ENCODE measurements around the gene DHRS7. TPM values are rescaled to one million over a fixed set of nuclear protein-coding genes. Genes with fewer than 3 reads are reported as not detected.

DHRS7 gene
- total RNA-seq, 1 experiment from 2014 or later: 27.7 TPM

- TF ChIP-seq, protein P1, sequence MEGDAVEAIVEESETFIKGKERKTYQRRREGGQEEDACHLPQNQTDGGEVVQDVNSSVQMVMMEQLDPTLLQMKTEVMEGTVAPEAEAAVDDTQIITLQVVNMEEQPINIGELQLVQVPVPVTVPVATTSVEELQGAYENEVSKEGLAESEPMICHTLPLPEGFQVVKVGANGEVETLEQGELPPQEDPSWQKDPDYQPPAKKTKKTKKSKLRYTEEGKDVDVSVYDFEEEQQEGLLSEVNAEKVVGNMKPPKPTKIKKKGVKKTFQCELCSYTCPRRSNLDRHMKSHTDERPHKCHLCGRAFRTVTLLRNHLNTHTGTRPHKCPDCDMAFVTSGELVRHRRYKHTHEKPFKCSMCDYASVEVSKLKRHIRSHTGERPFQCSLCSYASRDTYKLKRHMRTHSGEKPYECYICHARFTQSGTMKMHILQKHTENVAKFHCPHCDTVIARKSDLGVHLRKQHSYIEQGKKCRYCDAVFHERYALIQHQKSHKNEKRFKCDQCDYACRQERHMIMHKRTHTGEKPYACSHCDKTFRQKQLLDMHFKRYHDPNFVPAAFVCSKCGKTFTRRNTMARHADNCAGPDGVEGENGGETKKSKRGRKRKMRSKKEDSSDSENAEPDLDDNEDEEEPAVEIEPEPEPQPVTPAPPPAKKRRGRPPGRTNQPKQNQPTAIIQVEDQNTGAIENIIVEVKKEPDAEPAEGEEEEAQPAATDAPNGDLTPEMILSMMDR (conservative IDR thresholded peaks at IDR 0.05): no peak
- H3K4me1 ChIP-seq (ENCODE audit: insufficient read depth, low read length): peaks cover 3% of the 10 kb centered on the region; the same call in 1 of the 2 replicates
- H3K27ac ChIP-seq (ENCODE audit: insufficient read length, low read depth, low read length): peak overlapping the region; percentile 4
- no peak overlapping the region for H3K18ac ChIP-seq (ENCODE audit: insufficient read length, low read depth, low read length)
- 0 out of 7 replicates have a peak, but pooled peaks cover 0 to under 1% (median 0%) of the 10 kb centered on the region in 3 experiments for H3K36me3 Mint-ChIP-seq (ENCODE audit: insufficient read depth in 1 of 3, low read depth in 3 of 3)
- WGBS (ENCODE audit: extremely low coverage, insufficient read length, low lambda C conversion rate): no CpG with 5 or more reads among the region's 8 CpGs
- H2BK15ac ChIP-seq (ENCODE audit: low read depth, low read length): no peak overlapping the region
- no peak overlapping the region for H4K5ac ChIP-seq (ENCODE audit: insufficient read length, low read depth, low read length)
- no peak overlapping the region for H3K4ac ChIP-seq (ENCODE audit: low read depth, low read length)
- H2BK120ac ChIP-seq (ENCODE audit: low read depth, low read length, poor library complexity, severe bottlenecking): no peak overlapping the region
- no peaks in the 10 kb centered on the region for H3K27me3 Mint-ChIP-seq (ENCODE audit: low read depth)
- H2AFZ ChIP-seq (ENCODE audit: low read length): no peak overlapping the region
- H3K9me3 ChIP-seq (ENCODE audit: control insufficient read depth, low read depth, low read length): no peaks in the 10 kb centered on the region
- H3K23me2 ChIP-seq (ENCODE audit: insufficient read length, low read depth, low read length, poor library complexity, severe bottlenecking): no peaks in the 10 kb centered on the region
- peak overlapping the region; percentile 50 to 84 (median 78); a peak in 4 of 7 replicates for H3K27ac Mint-ChIP-seq
- H2BK20ac ChIP-seq (ENCODE audit: low read depth, low read length, poor library complexity, severe bottlenecking): no peak overlapping the region
- H3K4me1 Mint-ChIP-seq: peaks cover 21 to 22% of the 10 kb centered on the region in 2 experiments
- no peak overlapping the region for H3K4me2 ChIP-seq (ENCODE audit: insufficient read depth, insufficient read length, low read length)
- H3K79me2 ChIP-seq (ENCODE audit: insufficient read depth, low read length): no peaks in the 10 kb centered on the region
- no peaks in the 10 kb centered on the region for H3K79me1 ChIP-seq (ENCODE audit: insufficient read depth, low read depth, low read length, poor library complexity, severe bottlenecking)
- no peaks in the 10 kb centered on the region for H4K20me1 ChIP-seq (ENCODE audit: control insufficient read depth, insufficient read depth, insufficient read length)
- H2BK5ac ChIP-seq (ENCODE audit: insufficient read length, low read length): no peak overlapping the region
- no peak overlapping the region for H3K23ac ChIP-seq (ENCODE audit: insufficient read length, low read depth, low read length)
- no peak overlapping the region for H3K9ac ChIP-seq (ENCODE audit: extremely low read depth, insufficient read length, low read length)
- no peaks in the 10 kb centered on the region for H3K27me3 ChIP-seq (ENCODE audit: insufficient read depth, low read length)
- H2AK5ac ChIP-seq (ENCODE audit: insufficient read length, low read length): no peak overlapping the region
- DNase-seq: no peak
- H2BK12ac ChIP-seq (ENCODE audit: insufficient read length, low read depth, low read length): no peak overlapping the region
- H3T11ph ChIP-seq (ENCODE audit: low read length): no peak overlapping the region
- H3K14ac ChIP-seq (ENCODE audit: insufficient read depth, low read length): no peak overlapping the region
- no peak overlapping the region for H4K8ac ChIP-seq (replicated peaks; ENCODE audit: insufficient read length, low read depth, low read length)
- H3K4me3 Mint-ChIP-seq: no peak overlapping the region
- no peak overlapping the region for H3K56ac ChIP-seq (ENCODE audit: insufficient read length, low read depth, low read length)
- no peak overlapping the region for H4K91ac ChIP-seq (ENCODE audit: insufficient read length, low read depth, low read length)
- H3K9me3 Mint-ChIP-seq: peaks cover 2 to 8% of the 10 kb centered on the region in 2 experiments; a peak in 2 of 5 replicates
These were observed 39.1 kb upstream of the DHRS7 start for GRCh38 chr14:60204104-60204842.

Data from H9 (cell line).